GM12872 (cell line): Measurements from ENCODE around the gene CKS1B.

Experiments used
- TF ChIP-seq, protein P1 (sequence below): IDR thresholded peaks from 3 replicates; pipeline ENCODE4 v1.5.1; 2011; ENCODE audit warnings: low read depth, mild to moderate bottlenecking, low read length, moderate library complexity; ENCODE audit not compliant: insufficient read depth

Gene CKS1B

GRCh38 chr1:155003766-155004351, 29.4 kb downstream of the CKS1B start:
- TF ChIP-seq, protein P1, sequence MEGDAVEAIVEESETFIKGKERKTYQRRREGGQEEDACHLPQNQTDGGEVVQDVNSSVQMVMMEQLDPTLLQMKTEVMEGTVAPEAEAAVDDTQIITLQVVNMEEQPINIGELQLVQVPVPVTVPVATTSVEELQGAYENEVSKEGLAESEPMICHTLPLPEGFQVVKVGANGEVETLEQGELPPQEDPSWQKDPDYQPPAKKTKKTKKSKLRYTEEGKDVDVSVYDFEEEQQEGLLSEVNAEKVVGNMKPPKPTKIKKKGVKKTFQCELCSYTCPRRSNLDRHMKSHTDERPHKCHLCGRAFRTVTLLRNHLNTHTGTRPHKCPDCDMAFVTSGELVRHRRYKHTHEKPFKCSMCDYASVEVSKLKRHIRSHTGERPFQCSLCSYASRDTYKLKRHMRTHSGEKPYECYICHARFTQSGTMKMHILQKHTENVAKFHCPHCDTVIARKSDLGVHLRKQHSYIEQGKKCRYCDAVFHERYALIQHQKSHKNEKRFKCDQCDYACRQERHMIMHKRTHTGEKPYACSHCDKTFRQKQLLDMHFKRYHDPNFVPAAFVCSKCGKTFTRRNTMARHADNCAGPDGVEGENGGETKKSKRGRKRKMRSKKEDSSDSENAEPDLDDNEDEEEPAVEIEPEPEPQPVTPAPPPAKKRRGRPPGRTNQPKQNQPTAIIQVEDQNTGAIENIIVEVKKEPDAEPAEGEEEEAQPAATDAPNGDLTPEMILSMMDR = no peak

DNA sequence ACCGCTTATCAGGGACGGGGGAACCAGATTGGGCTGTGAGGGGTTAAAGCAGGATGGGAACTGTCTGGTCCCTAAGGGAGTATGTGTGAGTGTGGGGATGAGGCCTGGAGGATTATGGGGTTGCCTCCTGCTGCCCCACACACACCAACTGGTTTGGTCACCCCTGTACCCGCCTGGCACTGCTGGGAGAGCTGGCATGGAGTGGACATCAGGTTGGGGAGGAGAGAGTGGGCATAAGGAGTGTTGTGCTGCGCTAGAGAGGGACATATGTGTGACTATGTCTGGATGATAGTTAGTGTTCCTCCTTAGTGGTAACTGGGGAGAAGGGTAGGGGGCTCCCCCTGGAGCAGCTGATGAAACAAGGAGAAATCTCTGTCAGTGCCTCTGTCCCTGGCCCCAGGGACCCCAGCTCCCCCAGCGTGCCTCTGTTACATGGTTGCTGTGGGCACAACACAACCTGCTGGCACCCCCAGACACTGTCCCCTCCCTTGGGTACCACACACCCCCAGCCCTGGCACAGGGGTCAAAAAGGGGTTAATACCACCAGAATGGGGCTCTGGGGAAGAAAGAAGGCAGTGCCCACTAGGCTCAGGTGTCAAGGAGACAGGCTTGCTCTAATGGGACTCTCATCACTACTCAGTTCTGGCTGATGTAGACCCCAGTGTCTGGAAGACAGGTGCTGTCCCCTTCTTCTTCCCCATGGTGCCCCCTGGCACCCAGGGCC, 30.0 kb downstream of the CKS1B start:
- TF ChIP-seq, protein P1 = no peak

DNA sequence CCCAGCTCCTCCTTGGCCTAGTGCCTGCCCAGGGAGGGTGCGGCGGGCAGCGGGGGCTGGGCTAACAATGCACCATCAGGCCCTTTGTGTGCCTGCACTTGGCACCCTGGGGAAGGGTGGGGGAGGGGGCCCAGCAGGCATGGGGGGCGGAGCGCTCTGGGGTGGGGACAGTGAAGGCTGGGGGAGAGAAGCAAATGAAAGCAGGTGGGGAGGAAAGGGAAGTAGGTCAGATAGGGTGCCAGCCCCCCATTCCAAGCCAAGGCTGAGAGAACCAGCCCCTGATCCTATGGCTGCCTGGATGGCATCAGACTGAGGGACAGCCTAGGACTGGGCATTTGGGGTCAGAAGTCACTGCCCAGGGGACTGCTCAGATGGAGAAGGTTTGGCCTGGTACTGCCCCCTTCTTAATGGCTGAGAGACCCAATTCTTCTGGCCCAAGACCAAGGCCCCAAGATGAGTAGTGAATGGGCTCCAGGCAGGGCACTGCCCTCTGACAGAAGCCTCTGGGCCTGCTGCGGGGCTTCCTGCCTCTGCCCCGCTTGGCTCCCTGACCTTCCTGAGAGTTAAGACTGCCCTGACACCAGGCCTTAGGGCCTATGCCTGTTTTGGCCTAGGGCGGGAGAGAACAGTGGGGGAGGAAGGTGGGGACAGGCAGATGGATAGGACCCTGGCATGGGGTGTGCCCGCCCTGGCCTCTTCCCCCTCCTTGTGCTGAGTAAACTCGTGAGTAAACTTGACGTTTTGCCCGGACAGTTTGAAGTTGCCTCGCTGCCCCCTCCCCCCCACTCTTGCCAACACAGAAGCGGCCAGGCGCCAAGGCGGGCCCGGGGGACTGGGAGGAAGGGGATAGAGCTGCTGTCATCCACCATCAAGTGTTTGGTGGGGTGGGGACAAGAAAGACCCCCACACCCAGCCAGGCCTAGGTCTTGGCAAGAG, 30.9 kb downstream of the CKS1B start:
- TF ChIP-seq, protein P1 = no peak

DNA sequence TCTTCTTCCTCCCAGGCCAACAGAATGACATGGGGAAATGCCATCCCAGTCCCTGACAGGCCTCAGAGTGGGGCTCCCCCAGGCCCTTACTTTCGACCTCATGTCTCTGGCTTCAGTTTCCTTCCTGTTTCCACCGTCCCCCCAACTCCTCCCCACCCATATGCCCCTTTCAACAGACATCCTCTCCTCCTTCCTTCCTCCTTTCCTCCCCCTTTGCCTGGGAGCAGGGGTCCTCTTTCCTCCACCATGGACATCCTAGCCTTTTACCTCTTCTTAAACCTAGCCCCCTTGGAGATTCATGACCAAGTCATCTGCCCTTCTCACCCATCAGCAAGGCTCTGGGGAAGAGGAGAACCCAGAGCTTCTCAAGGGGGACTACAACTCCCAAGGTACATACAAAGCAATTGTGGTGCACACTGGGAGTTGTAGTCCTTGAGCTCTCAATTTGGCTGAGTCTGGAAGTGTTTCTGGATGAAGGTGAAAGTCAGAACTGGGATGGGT, 32.2 kb downstream of the CKS1B start:
- TF ChIP-seq, protein P1 = no peak

- TF ChIP-seq, protein P1 = no peak
Observed at GRCh38 chr1:155007251-155007828, 32.9 kb downstream of the CKS1B start.

DNA sequence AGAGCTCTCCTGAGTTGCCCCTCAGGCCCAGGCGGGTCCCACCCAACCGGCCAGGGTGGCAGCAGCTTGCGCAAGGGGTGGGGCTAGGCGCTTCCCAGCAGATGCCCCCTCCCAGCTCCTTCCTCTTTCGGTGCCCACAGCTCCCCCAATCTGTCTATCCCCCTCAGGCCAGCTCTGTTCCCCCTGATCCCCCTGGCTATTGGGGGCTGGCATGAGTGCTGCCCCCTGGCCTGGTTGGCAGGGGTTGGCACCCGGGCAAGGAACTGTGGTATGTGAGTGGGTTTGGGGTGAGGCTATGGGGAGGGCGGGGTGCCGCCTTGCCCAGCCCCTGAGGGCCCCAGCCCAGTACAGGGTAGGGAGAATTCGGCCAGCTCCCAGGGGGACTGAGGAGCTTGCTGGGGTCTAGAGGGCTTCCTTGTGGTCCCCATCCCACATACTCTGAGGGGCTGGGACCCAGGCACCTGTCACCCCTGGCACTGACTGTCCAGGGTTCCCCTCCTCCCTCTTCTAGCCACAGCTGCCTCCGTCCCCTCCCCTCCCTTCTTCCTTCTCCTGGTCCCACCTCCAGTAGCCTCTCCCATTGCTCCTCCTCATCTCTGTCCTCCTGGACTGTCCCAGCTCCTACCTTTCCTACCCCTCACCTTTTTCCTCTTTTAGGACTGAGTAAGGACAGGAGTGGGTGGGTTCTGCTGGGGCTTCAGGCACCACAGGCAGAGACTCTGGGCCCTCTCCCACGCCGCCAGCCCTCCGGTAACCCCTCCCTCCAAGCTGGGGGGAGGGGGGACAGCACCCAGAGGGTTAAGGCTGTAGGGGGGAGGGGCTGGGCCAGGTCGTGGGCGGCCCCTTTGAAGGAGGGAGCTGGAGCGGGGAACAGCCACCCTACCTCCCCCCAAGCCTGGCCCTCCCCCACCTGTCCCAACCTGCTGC, 33.8 kb downstream of the CKS1B start:
- TF ChIP-seq, protein P1 = no peak
